Measurements from ENCODE around the gene SH3RF3. TPM values are rescaled to one million over a fixed set of nuclear protein-coding genes. Genes with fewer than 3 reads are reported as not detected.

SH3RF3 gene
- total RNA-seq, 1 experiment from 2014 or later, result 0.98 TPM

DNA sequence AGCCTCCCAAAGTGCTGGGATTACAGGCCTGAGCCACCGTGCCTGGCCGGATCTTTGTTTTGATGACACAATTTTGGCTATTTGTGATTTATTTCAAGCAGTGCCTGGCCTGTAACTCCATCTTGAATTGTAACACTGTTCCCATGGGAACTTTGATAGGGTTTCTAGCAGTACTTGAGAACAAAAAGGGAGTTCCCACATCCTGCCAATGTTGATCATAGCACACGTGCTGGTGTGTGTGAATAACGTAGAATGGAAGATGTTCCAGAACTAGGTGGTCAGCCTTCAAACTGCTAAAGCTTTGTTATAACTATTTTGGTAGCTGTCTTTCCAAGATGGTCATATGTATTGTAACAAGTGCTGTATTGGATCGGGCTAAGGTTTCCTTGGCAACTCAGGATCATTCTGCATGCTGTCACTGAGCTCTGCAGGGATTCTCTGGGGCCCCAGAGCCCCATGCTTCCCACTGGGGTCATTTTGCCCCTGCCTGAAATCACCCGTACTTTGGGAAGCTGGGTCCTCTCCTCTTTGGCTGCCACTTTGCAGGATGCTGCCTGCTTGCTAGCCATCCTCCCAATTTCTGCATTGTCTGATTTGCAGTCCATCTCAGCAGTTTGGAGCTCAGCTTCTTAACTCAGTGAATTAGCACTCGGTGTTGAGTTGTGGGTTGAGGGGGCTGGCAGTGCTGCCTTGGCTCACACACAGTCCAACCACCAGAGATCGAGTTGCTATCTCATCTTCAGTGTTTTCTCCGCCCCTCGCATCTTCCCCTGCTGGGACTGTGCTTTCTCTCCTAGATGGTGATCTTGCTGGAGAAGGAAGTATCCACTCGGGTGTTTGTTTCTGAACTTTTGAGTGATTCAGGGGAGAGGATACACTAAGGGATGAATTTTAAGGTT is 26.8 kb downstream of the SH3RF3 start:
- no peak overlapping the region for H3K27ac Mint-ChIP-seq (ENCODE audit: unreplicated experiment)
- no peaks in the 10 kb centered on the region for H3K9me3 Mint-ChIP-seq (ENCODE audit: unreplicated experiment)
- ChIA-PET POLR2A (no interaction called here), CTCF (no interaction called here)
- no peaks in the 10 kb centered on the region for H3K36me3 Mint-ChIP-seq (ENCODE audit: insufficient read depth, unreplicated experiment)
- intact Hi-C loops (cut with micrococcal nuclease; ENCODE audit: unreplicated experiment), result no loop called here
- H3K4me3 Mint-ChIP-seq (ENCODE audit: unreplicated experiment), result no peak overlapping the region
- H3K36me3 ChIP-seq (ENCODE audit: control insufficient read depth, insufficient read depth, low read length), result no peaks in the 10 kb centered on the region
- no peaks in the 10 kb centered on the region for H3K4me1 ChIP-seq
- BruUV-seq (replicated peaks), result no TSS peak
- TF ChIP-seq, protein P1, sequence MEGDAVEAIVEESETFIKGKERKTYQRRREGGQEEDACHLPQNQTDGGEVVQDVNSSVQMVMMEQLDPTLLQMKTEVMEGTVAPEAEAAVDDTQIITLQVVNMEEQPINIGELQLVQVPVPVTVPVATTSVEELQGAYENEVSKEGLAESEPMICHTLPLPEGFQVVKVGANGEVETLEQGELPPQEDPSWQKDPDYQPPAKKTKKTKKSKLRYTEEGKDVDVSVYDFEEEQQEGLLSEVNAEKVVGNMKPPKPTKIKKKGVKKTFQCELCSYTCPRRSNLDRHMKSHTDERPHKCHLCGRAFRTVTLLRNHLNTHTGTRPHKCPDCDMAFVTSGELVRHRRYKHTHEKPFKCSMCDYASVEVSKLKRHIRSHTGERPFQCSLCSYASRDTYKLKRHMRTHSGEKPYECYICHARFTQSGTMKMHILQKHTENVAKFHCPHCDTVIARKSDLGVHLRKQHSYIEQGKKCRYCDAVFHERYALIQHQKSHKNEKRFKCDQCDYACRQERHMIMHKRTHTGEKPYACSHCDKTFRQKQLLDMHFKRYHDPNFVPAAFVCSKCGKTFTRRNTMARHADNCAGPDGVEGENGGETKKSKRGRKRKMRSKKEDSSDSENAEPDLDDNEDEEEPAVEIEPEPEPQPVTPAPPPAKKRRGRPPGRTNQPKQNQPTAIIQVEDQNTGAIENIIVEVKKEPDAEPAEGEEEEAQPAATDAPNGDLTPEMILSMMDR (IDR thresholded peaks at IDR 0.05; ENCODE audit: insufficient read depth in 1 of 2, low read depth in 1 of 2, low read length in 1 of 2, severe bottlenecking in 1 of 2, unreplicated experiment in 1 of 2), result no peak
- no peaks in the 10 kb centered on the region for H3K9me3 ChIP-seq
- H3K4me1 Mint-ChIP-seq (ENCODE audit: low read depth, unreplicated experiment), result no peaks in the 10 kb centered on the region
- H3K27me3 Mint-ChIP-seq (ENCODE audit: insufficient read depth, unreplicated experiment), result peaks cover 4% of the 10 kb centered on the region
- H3K27me3 ChIP-seq (replicated peaks; ENCODE audit: control insufficient read depth, insufficient read depth, low read length), result no peaks in the 10 kb centered on the region
- no peak overlapping the region for H3K4me3 ChIP-seq (ENCODE audit: low read depth, low read length)
- no peak for DNase-seq

DNA sequence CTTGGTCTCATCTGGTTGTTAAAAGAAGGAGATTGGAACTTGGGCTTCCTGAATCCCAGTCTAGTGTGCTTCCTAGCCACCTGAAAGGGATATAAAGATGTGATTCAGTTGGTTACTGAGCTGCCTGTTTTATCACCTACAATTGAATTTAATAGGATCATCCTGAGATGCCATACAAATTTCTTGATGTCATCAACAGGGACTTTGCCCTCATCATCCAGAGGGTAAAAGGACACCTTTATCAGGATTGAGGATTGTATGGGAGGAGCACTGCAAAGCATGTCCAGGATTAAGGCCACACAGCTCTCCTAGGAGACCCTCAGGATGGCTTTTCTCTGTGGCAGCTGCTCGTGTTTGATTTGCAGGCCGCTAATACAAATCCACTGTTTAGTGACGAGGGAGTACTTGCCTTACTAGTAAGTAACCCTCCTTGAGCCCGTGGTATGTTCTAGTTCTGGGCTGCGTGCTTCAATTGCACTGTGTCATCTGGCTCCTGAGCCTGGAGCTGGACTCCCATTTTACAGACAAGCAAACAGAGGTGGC is 28.6 kb downstream of the SH3RF3 start:
- no peaks in the 10 kb centered on the region for H3K27me3 ChIP-seq (replicated peaks; ENCODE audit: control insufficient read depth, insufficient read depth, low read length)
- Mint-ChIP-seq H3K36me3 (ENCODE audit: insufficient read depth, unreplicated experiment) (no peaks in the 10 kb centered on the region), H3K27ac (ENCODE audit: unreplicated experiment) (no peak overlapping the region), H3K4me1 (ENCODE audit: low read depth, unreplicated experiment) (no peaks in the 10 kb centered on the region), H3K4me3 (ENCODE audit: unreplicated experiment) (no peak overlapping the region), H3K9me3 (ENCODE audit: unreplicated experiment) (no peaks in the 10 kb centered on the region), H3K27me3 (ENCODE audit: insufficient read depth, unreplicated experiment) (peaks cover 4% of the 10 kb centered on the region)
- no peaks in the 10 kb centered on the region for H3K9me3 ChIP-seq
- no peak overlapping the region for H3K4me3 ChIP-seq (ENCODE audit: low read depth, low read length)
- TF ChIP-seq, protein P1 (IDR thresholded peaks at IDR 0.05; ENCODE audit: insufficient read depth in 1 of 2, low read depth in 1 of 2, low read length in 1 of 2, severe bottlenecking in 1 of 2, unreplicated experiment in 1 of 2), result no peak
- intact Hi-C loops (cut with micrococcal nuclease; ENCODE audit: unreplicated experiment), result no loop called here
- POLR2A ChIA-PET, result no interaction called here
- H3K36me3 ChIP-seq (ENCODE audit: control insufficient read depth, insufficient read depth, low read length), result no peaks in the 10 kb centered on the region
- no peak for DNase-seq
- CTCF ChIA-PET, result interaction anchor here (1.4 kb wide), 1 partner anchor 11 kb away, joined by 4 read pairs; no protein-coding TSS in a partner anchor
- no peaks in the 10 kb centered on the region for H3K4me1 ChIP-seq
- no TSS peak for BruUV-seq (replicated peaks)

DNA sequence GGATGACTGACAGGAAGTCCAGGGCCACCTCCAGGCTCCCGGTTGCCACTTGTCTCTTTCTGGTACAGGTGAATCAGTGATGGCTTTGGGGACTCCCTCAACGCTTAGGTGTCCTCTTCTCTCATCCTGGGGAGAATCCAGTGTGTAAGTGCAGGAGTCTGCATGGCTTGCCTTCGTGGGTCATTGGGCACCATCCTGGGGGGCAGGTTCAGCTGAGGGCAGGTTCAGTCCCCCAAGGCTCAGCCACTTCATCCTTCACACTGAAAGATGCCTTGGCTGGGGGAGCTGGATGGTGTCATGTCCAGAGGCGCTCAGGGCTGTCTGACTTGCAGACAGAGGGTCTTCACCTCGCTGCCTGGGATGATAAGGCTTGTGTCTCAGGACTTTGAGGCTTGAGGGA is 29.2 kb downstream of the SH3RF3 start:
- BruUV-seq (replicated peaks), result no TSS peak
- Mint-ChIP-seq H3K4me1 (ENCODE audit: low read depth, unreplicated experiment) (no peaks in the 10 kb centered on the region), H3K27me3 (ENCODE audit: insufficient read depth, unreplicated experiment) (peaks cover 3% of the 10 kb centered on the region), H3K36me3 (ENCODE audit: insufficient read depth, unreplicated experiment) (no peaks in the 10 kb centered on the region), H3K4me3 (ENCODE audit: unreplicated experiment) (no peak overlapping the region), H3K27ac (ENCODE audit: unreplicated experiment) (no peak overlapping the region), H3K9me3 (ENCODE audit: unreplicated experiment) (no peaks in the 10 kb centered on the region)
- no peaks in the 10 kb centered on the region for H3K27me3 ChIP-seq (replicated peaks; ENCODE audit: control insufficient read depth, insufficient read depth, low read length)
- no peak for DNase-seq
- POLR2A ChIA-PET, result no interaction called here
- CTCF ChIA-PET, result interaction anchor here (1.4 kb wide), 1 partner anchor 11 kb away, joined by 4 read pairs; no protein-coding TSS in a partner anchor
- no peak overlapping the region for H3K4me3 ChIP-seq (ENCODE audit: low read depth, low read length)
- H3K36me3 ChIP-seq (ENCODE audit: control insufficient read depth, insufficient read depth, low read length), result no peaks in the 10 kb centered on the region
- no peaks in the 10 kb centered on the region for H3K4me1 ChIP-seq
- intact Hi-C loops (cut with micrococcal nuclease; ENCODE audit: unreplicated experiment), result no loop called here
- H3K9me3 ChIP-seq, result no peaks in the 10 kb centered on the region
- TF ChIP-seq, protein P1 (IDR thresholded peaks at IDR 0.05; ENCODE audit: insufficient read depth in 1 of 2, low read depth in 1 of 2, low read length in 1 of 2, severe bottlenecking in 1 of 2, unreplicated experiment in 1 of 2), result no peak

Data from Caco-2 (cell line).